Kidney (tissue), 14 donors: Measurements from ENCODE around the gene PRSS27. TPM values are rescaled to one million over a fixed set of nuclear protein-coding genes. Genes with fewer than 3 reads are reported as not detected.
A peak's percentile ranks its signal among the peaks of the same experiment; 100 is the strongest.

Experiments used
- DNase-seq, 5 donors: peaks; one replicate each; pipeline ENCODE4 v3.0.0-alpha.2; 2013 to 2020
- FAIRE-seq: peaks from 2 replicates; lab custom pipeline; 2012; peaks lifted over from hg19 to GRCh38; lab: Jason Lieb, UNC
- H3K27ac ChIP-seq, 2 donors: one replicate each; pipeline ENCODE4 v1.7.0; 2013; ENCODE audit warnings: low read depth in 2 of 2, low read length in 2 of 2, inconsistent platforms in 1 of 2
- H3K27me3 ChIP-seq: one replicate; pipeline ENCODE4 v1.7.1; 2013; ENCODE audit warnings: low read length, inconsistent platforms; ENCODE audit not compliant: control insufficient read depth, insufficient read depth
- H3K36me3 ChIP-seq, 3 donors: one replicate each; pipeline versions ENCODE4 v1.7.0 to v1.7.1; 2013; ENCODE audit warnings: low read length in 3 of 3, control low read depth in 1 of 3, inconsistent platforms in 1 of 3; ENCODE audit not compliant: insufficient read depth in 3 of 3, control insufficient read depth in 2 of 3
- H3K4me1 ChIP-seq, 3 donors: one replicate each; pipeline versions ENCODE4 v1.7.0 to v1.7.1; 2013; ENCODE audit warnings: low read length in 3 of 3, inconsistent platforms in 1 of 3, low read depth in 1 of 3; ENCODE audit not compliant: control insufficient read depth in 2 of 3, insufficient read depth in 2 of 3
- H3K4me3 ChIP-seq, 3 donors: one replicate each; pipeline versions ENCODE4 v1.7.0 to v1.8.1; 2013; ENCODE audit warnings: low read length in 3 of 3, control low read depth in 1 of 3, inconsistent platforms in 1 of 3
- H3K9ac ChIP-seq, 3 donors: one replicate each; pipeline versions ENCODE4 v1.7.0 to v1.7.1; 2013; ENCODE audit warnings: low read length in 3 of 3, control low read depth in 1 of 3, inconsistent platforms in 1 of 3
- H3K9me3 ChIP-seq, 3 donors: one replicate each; pipeline versions ENCODE4 v1.7.0 to v1.7.1; 2013; ENCODE audit warnings: low read length in 3 of 3, control low read depth in 1 of 3, inconsistent platforms in 1 of 3; ENCODE audit not compliant: control insufficient read depth in 2 of 3, insufficient read depth in 1 of 3
- intact Hi-C: fragments of 100-400 bp; cut with DNase I; formaldehyde crosslinking; loops from one replicate; pipeline ENCODE4 v1.11.1; 2022
- polyA plus RNA-seq: library from polyadenylated mRNA; stranded (reverse); fragments of 350-450 nt; fragmentation: Illumina TruSeq; extraction: RNeasy Lipid Tissue Mini Kit (QIAGEN cat#74804); gene quantifications from one replicate; pipeline ENCODE4 v1.2.3, GENCODE V29; 2014; ENCODE audit warnings: low read depth, low replicate concordance; ENCODE audit not compliant: insufficient read depth
- total RNA-seq: library from RNA; stranded (reverse); fragmentation: NEBNext Ultra II Directional; extraction: Animal tissue kit (Norgen Biotek cat#: 25700); gene quantifications from one replicate; pipeline ENCODE4 v1.2.1, GENCODE V29; 2021
- TF ChIP-seq, protein P1 (sequence below): IDR thresholded peaks from 3 replicates; pipeline ENCODE4 v1.5.1; 2012; ENCODE audit warnings: mild to moderate bottlenecking, moderate library complexity, borderline replicate concordance; ENCODE audit not compliant: insufficient read depth; ENCODE audit errors: extremely low read depth
- donor health status: control.
- donor health status: control.
- donor health status: control.
- donor health status: control.
- donor health status: control.
- donor health status: DM: yes; HTN: yes; CAD: no.
- donor health status: Normal renal cell carcinoma (clear cell type).

PRSS27 gene
- total and polyA plus RNA-seq, 2 donors from 2014 or later: 0.41 to 2.1 TPM

DNA sequence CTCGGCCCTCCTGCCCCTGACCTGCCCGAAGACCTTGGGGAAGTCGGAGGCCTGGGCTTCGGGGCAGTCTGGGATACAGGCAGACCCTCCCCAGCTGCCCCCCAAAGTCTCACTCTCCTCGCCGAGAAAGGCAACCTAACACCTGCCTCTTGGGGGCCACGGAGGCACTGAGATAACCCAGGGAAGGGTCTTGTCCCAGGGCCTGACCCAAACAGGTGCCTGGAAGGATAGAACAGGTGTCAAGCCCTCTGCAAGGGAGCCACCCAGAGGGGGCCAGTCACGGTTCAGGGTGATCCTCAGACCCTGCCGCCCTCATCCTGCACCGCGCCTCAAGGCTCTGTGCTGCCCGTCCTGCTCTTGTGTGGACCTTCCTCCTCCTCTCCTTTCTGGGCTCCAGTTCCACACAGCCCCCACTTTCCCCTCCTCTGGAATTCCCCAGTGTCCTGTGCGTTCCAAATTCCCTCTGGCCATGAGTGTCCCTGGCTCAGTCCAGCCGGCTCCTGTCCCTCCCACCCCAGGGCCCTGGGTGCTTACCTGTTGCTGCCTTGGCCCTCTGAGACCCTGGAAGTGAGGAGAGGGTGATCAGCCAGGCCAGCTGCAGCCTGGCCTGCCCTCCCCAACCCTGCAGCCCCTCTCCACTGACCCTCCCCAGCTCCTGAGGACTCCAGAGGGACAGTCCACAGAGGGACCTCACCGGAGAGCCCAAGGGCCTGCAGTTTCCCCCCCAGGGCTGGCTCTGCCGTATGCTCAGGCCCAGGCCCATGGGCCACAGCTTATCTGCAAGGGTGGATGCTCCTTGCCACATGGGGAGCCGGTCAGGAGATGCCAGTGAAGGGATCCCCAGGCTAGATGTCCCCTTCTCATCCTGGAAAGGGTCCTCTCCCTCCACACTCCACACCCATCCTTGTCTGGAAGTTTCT, 3.8 kb downstream of the PRSS27 start:
- Histone ChIP-seq H3K27me3 (no peaks in the 10 kb centered on the region), H3K9ac (no peak overlapping the region), H3K27ac (no peak overlapping the region), H3K4me1 (peaks cover 0 to 2% (median 0%) of the 10 kb centered on the region in 3 donors), H3K4me3 (no peak overlapping the region), H3K36me3 (no peaks in the 10 kb centered on the region), H3K9me3 (no peaks in the 10 kb centered on the region)
- intact Hi-C loops: no loop called here
- FAIRE-seq (no peak), DNase-seq (peak in 1 of 5 donors; percentile 65)
- TF ChIP-seq, protein P1, sequence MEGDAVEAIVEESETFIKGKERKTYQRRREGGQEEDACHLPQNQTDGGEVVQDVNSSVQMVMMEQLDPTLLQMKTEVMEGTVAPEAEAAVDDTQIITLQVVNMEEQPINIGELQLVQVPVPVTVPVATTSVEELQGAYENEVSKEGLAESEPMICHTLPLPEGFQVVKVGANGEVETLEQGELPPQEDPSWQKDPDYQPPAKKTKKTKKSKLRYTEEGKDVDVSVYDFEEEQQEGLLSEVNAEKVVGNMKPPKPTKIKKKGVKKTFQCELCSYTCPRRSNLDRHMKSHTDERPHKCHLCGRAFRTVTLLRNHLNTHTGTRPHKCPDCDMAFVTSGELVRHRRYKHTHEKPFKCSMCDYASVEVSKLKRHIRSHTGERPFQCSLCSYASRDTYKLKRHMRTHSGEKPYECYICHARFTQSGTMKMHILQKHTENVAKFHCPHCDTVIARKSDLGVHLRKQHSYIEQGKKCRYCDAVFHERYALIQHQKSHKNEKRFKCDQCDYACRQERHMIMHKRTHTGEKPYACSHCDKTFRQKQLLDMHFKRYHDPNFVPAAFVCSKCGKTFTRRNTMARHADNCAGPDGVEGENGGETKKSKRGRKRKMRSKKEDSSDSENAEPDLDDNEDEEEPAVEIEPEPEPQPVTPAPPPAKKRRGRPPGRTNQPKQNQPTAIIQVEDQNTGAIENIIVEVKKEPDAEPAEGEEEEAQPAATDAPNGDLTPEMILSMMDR: no peak

DNA sequence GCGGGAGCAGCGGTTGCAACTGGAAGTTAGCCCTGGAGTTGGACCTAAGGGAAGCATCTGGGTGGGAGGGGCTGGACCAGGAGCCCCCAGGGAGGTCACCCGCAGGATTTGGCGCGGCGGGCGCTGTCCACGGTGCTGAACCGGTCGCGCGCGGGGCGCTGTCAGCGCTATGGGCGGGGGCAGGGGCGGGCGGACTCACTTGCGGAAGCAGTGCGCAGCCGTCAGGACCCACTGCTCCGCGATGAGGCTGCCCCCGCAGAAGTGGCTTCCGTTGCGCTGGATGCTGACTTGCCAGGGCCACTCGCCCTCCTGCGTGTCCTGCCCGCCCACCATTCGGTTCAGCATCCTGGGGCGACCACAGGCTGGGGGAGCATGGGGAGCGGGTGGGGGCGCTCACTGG, 4.5 kb downstream of the PRSS27 start:
- TF ChIP-seq, protein P1: no peak
- H3K27ac ChIP-seq: no peak overlapping the region
- no peak overlapping the region for H3K9ac ChIP-seq
- H3K36me3 ChIP-seq: no peaks in the 10 kb centered on the region
- no peaks in the 10 kb centered on the region for H3K9me3 ChIP-seq
- H3K27me3 ChIP-seq: no peaks in the 10 kb centered on the region
- DNase-seq (peak; percentile 85 to 90 (median 87)), FAIRE-seq (no peak)
- H3K4me1 ChIP-seq: peaks cover 0 to 2% (median 0%) of the 10 kb centered on the region in 3 donors
- no peak overlapping the region for H3K4me3 ChIP-seq
- intact Hi-C loops: no loop called here

GRCh38 chr16:2715064-2715463, 5.0 kb downstream of the PRSS27 start:
- H3K27me3 ChIP-seq: no peaks in the 10 kb centered on the region
- no peak for FAIRE-seq
- no peak overlapping the region for H3K9ac ChIP-seq
- H3K27ac ChIP-seq: no peak overlapping the region
- H3K4me1 ChIP-seq: peaks cover 0 to 2% (median 0%) of the 10 kb centered on the region in 3 donors
- no peak overlapping the region for H3K4me3 ChIP-seq
- no peaks in the 10 kb centered on the region for H3K36me3 ChIP-seq
- intact Hi-C loops: no loop called here
- TF ChIP-seq, protein P1: no peak
- no peaks in the 10 kb centered on the region for H3K9me3 ChIP-seq
- no peak for DNase-seq
